Cardiac fibroblast (primary cell): ENCODE data around the gene SKI.

Source experiments
- DNase-seq, 2 donors: peaks; one replicate each; pipeline versions ENCODE4 v3.0.0 to v3.0.0-alpha.2; 2010; ENCODE audit warnings: low read depth in 2 of 2
- H3K4me3 ChIP-seq, 2 donors: replicated peaks in 1 of 2; 1 replicate in 1 of 2; 2 replicates in 1 of 2; pipeline ENCODE4 v1.5.1; 2011; ENCODE audit warnings: low read depth in 2 of 2, low read length in 2 of 2, mild to moderate bottlenecking in 2 of 2, moderate library complexity in 1 of 2
- TF ChIP-seq, protein P1 (sequence below): IDR thresholded peaks from one replicate; pipeline ENCODE4 v1.5.1; 2011; ENCODE audit warnings: low read depth, mild to moderate bottlenecking, low read length, inconsistent platforms

The SKI gene

GRCh38 chr1:2307064-2307605 lies 79.0 kb downstream of the SKI start:
- DNase-seq: no peak
- TF ChIP-seq, protein P1, sequence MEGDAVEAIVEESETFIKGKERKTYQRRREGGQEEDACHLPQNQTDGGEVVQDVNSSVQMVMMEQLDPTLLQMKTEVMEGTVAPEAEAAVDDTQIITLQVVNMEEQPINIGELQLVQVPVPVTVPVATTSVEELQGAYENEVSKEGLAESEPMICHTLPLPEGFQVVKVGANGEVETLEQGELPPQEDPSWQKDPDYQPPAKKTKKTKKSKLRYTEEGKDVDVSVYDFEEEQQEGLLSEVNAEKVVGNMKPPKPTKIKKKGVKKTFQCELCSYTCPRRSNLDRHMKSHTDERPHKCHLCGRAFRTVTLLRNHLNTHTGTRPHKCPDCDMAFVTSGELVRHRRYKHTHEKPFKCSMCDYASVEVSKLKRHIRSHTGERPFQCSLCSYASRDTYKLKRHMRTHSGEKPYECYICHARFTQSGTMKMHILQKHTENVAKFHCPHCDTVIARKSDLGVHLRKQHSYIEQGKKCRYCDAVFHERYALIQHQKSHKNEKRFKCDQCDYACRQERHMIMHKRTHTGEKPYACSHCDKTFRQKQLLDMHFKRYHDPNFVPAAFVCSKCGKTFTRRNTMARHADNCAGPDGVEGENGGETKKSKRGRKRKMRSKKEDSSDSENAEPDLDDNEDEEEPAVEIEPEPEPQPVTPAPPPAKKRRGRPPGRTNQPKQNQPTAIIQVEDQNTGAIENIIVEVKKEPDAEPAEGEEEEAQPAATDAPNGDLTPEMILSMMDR: no peak
- no peak overlapping the region for H3K4me3 ChIP-seq

GRCh38 chr1:2307972-2308371 lies 79.9 kb downstream of the SKI start:
- DNase-seq: no peak
- TF ChIP-seq, protein P1: no peak
- H3K4me3 ChIP-seq: no peak overlapping the region

DNA sequence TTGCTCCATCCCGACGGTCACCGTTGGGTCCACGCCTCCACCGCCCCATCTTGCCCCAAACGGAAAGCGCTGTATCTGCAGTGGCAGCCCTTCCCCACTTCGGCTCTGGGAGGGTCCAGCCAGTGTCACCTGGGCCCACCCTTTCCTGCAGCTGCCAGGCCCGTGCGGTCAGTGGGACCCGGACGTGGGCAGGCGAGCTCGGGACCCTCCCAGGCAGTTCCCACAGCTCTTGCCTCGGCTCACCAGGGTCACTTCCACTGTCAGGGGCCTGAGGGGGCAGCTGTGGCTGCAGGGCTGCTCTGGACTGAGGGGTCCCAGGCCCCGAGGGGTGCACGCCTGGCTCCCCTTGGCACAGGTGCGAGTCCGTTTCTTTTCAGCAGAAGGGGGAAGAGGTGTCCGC lies 80.7 kb downstream of the SKI start:
- DNase-seq: no peak
- TF ChIP-seq, protein P1: no peak
- no peak overlapping the region for H3K4me3 ChIP-seq

- TF ChIP-seq, protein P1: no peak
- DNase-seq: no peak
Observed at GRCh38 chr1:2310332-2311183, 82.4 kb downstream of the SKI start.

DNA sequence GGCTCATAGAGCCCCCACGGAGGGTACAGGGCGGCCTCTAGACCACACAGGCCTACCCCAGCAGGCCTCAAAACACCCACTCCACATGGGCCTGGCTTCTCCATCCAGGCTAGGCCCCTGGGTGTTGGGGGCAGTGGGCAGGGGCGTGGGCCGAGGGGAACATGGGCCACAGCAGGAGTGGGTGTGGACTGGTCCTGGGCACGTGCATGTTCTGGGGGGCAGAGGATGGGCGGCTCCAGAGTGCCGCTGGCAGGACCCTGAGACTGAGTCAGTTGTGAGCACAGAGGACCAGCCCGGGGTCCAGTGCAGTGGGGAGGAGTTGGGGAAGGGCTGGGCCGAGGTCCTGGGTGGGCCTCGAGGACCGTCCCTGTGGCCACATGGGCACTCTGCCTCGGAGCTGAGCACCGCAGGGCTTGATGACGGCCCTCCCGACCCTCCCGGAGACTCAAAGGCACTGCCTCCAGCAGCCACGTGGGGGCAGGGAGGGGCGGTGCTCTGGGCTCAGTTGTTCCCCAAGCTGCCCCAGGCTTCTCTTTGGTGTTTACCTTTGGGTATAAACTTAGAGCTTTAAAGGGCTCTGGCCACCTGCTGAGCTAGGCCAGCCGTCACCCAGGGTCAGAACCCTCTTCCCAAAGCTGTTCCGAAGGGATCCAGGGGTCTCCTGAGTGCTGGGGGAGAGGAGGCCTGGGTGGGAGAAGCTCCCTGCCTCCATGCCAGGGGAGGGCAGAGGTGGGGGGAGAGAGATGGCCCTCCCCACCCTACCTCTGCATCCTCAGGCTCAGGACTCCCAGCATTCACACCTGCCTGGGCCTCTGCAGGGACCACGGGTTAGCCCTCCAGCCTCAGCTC lies 83.3 kb downstream of the SKI start:
- peak; percentile 56 to 58 for DNase-seq
- TF ChIP-seq, protein P1: peak; percentile 52

More at GRCh38 chr1:2310332-2311183, 82.4 kb downstream of the SKI start:
- H3K4me3 ChIP-seq: no peak overlapping the region

DNA sequence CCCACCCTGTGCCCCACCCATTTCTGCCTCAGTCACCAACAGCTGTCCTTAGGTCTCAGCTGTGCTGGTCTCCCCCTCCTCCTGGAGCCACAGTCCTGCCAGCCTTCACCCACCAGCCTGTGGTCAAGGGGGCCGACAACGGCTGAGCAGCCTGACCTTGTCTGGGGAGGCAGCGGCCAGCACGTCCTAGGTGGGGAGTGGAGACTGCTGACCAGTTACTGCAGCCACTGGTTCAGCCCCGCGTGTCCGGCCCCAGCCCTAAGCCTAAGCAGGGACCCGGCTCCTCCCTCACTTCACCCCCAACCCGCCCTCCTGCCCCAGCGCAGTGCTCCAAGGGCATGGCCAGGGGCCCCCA lies 84.0 kb downstream of the SKI start:
- DNase-seq: no peak
- no peak overlapping the region for H3K4me3 ChIP-seq
- TF ChIP-seq, protein P1: no peak

More for the DNA sequence above, 83.3 kb downstream of the SKI start:
- no peak overlapping the region for H3K4me3 ChIP-seq
